Right atrium auricular region (tissue), 2 donors: ENCODE measurements around the gene ELL. TPM values are rescaled to one million over a fixed set of nuclear protein-coding genes. Genes with fewer than 3 reads are reported as not detected.
A peak's percentile ranks its signal among the peaks of the same experiment; 100 is the strongest.

Experiments
- DNase-seq: peaks from one replicate; pipeline ENCODE4 v3.0.0-alpha.2; 2019; ENCODE audit warnings: low spot score
- H3K27ac ChIP-seq, 2 donors: fragments of 200-600 bp; sonication (generic); 1 replicate in 1 of 2; 2 replicates in 1 of 2; pipeline ENCODE4 v1.5.1; 2016 to 2019
- H3K27me3 ChIP-seq, 2 donors: fragments of 200-600 bp; sonication (generic); one replicate each; pipeline versions ENCODE4 v1.5.1 to v1.6.0; 2017 to 2019
- H3K36me3 ChIP-seq: fragments of 200-600 bp; sonication (generic); one replicate; pipeline ENCODE4 v1.5.1; 2016
- H3K4me1 ChIP-seq, 2 donors: fragments of 200-600 bp; sonication (generic); one replicate each; pipeline versions ENCODE4 v1.5.1 to v1.6.0; 2017 to 2019
- H3K4me3 ChIP-seq, 2 donors: fragments of 200-600 bp; sonication (generic); 1 replicate in 1 of 2; 2 replicates in 1 of 2; pipeline ENCODE4 v1.5.1; 2017 to 2019; ENCODE audit warnings: mild to moderate bottlenecking in 1 of 2, moderate library complexity in 1 of 2
- H3K9me3 ChIP-seq, 2 donors: fragments of 200-600 bp; sonication (generic); one replicate each; pipeline ENCODE4 v1.5.1; 2019
- total RNA-seq, 2 donors: library from RNA; depleted of rRNA; stranded (reverse); fragments of >200 nt; gene quantifications; one replicate each; pipeline ENCODE4 v1.1.0, GENCODE V29; 2016
- TF ChIP-seq, protein P1 (sequence below), 2 donors: fragments of 200-600 bp; sonication (generic); IDR thresholded peaks; one replicate each; pipeline ENCODE4 v1.5.1; 2019; ENCODE audit warnings: antibody characterized with exemption in 2 of 2

ELL gene
- total RNA-seq, 2 donors from 2014 or later, result 12.4 to 17.5 TPM

DNA sequence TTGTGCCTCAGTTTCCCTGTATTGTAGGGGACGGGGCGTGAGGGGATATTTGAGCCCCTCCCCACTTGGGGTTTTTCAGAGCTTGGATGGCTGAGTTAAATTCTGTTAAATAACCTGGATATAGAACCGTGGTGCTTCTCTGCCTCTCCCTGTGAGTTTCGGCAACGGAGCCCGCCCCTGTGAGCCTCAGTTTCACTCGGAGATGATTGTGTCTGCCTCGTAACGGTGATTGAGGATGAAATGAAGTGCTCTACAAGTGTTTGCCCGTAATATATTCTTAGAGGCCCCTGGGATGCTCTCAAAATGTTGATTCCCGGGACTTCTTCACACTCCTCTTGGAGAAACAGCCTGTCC, 36.3 kb upstream of the ELL start:
- H3K36me3 ChIP-seq, result peaks cover 6% of the 10 kb centered on the region
- peak overlapping the region; percentile 96 for H3K27ac ChIP-seq
- no peaks in the 10 kb centered on the region for H3K9me3 ChIP-seq
- TF ChIP-seq, protein P1, sequence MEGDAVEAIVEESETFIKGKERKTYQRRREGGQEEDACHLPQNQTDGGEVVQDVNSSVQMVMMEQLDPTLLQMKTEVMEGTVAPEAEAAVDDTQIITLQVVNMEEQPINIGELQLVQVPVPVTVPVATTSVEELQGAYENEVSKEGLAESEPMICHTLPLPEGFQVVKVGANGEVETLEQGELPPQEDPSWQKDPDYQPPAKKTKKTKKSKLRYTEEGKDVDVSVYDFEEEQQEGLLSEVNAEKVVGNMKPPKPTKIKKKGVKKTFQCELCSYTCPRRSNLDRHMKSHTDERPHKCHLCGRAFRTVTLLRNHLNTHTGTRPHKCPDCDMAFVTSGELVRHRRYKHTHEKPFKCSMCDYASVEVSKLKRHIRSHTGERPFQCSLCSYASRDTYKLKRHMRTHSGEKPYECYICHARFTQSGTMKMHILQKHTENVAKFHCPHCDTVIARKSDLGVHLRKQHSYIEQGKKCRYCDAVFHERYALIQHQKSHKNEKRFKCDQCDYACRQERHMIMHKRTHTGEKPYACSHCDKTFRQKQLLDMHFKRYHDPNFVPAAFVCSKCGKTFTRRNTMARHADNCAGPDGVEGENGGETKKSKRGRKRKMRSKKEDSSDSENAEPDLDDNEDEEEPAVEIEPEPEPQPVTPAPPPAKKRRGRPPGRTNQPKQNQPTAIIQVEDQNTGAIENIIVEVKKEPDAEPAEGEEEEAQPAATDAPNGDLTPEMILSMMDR (IDR thresholded peaks at IDR 0.05), result no peak
- DNase-seq, result no peak
- H3K4me1 ChIP-seq, result peaks cover 0 to 21% of the 10 kb centered on the region in 2 donors
- H3K27me3 ChIP-seq, result no peaks in the 10 kb centered on the region
- H3K4me3 ChIP-seq, result peak overlapping the region; percentile 78 to 83

DNA sequence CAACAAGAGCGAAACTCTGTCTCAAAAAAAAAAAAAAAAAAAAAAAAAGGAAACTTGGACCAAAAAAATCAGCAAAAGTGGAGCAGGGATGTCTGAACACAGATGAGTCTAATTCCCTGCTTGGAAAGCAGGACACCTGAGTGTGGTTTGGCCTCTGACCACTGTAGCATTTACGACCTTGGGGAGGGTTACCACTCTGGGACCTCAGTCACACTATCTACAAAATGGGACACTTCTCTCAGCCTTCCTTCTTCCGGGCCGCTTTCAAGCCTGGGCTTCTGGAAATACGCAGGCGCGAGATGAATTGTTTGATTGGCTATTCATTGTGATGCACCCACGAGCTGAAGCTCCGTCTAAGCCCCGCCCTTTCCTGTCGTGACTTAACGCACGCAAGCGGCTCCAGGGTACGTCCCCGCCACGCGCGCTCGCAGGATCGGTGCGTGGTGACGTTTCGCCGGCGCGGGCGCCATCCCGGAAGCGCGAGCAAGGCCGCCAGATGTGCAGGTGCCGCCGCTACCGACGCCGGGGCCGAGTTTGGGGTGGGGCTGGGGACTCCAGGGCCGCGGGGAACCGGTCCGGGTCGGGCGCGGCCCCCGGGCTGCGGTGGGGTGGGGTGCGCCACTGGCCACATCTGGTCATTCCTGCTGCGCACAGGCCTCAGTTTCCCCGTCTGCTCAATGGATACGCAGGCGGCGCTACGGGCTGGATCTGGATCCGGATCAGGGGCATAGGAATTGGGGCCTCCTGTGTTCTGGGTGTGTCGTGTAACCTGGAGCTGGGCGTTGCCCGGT, 35.7 kb upstream of the ELL start, which contains the start of gene KXD1:
Gene KXD1 (plus strand): TSS at position 460 of the 791 bp plus-strand sequence. CDS start 4,187 bp downstream, outside the sequence.
- peaks cover under 1% of the 10 kb centered on the region for H3K36me3 ChIP-seq
- H3K4me3 ChIP-seq, result peak within 1 kb of the TSS; percentile 78 to 83
- no peaks in the 10 kb centered on the region for H3K9me3 ChIP-seq
- DNase-seq, result peak; percentile 99
- TF ChIP-seq, protein P1 (IDR thresholded peaks at IDR 0.05), result no peak
- peak within 1 kb of the TSS; percentile 96 for H3K27ac ChIP-seq
- no peaks in the 10 kb centered on the region for H3K27me3 ChIP-seq
- H3K4me1 ChIP-seq, result peaks cover 0 to 20% of the 10 kb centered on the region in 2 donors

DNA sequence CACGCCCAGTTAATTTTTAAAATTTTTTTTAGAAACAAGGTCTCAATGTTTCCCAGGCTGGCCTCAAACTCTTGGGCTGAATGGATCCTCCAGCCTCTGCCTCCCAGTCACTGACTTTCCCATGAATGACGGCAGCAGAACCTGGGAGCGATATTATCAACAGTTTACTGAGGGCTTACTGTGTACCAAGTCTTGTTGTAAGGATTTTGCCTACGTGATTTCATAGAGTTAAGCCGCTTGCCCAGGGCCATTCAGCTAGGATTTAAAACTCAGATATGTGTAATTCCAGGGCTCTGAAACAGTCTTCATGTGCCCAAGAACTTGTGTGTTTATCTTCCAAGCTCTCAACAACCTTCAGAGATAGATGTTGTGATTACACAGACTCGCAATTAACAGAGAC, 29.8 kb upstream of the ELL start:
- DNase-seq, result no peak
- no peaks in the 10 kb centered on the region for H3K36me3 ChIP-seq

DNA sequence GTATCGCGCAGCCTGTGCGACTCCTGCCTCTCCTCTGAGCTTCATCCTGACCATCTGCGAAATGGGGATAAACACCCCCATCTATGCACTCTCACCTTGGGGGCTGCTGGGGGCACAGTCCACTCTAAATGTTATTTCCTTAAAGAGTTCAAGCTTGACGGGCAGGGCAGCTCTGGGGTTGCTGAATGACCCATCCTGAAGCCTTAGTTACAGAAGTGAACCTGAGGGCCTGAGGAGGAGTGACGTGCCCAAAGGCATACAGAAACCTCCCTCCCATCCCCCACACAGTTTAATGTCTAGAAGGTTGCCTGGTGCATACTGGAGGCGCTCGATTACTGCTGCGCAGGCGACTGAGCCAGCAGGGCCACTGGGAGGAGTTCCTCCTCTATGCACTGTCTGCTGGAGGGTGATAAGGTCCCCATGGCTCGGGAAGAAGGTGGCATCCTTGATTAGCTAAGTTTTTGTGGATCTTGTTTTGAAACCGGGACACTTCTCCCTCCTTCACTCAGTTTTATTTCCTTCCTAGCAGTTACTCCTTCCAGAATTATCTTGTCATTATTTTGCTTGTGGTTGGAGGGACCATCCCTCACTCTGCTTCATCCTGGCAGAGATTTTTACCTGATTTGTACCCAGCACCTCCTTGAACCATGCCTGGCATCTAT, 22.1 kb upstream of the ELL start:
- H3K27me3 ChIP-seq, result no peaks in the 10 kb centered on the region
- peaks cover 0 to 20% of the 10 kb centered on the region in 2 donors for H3K4me1 ChIP-seq
- peak overlapping the region; percentile 88 to 90 for H3K4me3 ChIP-seq
- peaks cover 27% of the 10 kb centered on the region for H3K36me3 ChIP-seq
- peak; percentile 64 for DNase-seq
- no peaks in the 10 kb centered on the region for H3K9me3 ChIP-seq
- TF ChIP-seq, protein P1 (IDR thresholded peaks at IDR 0.05), result no peak
- peak overlapping the region; percentile 91 to 92 for H3K27ac ChIP-seq

More for the DNA sequence above, 29.8 kb upstream of the ELL start:
- Histone ChIP-seq H3K27me3 (no peaks in the 10 kb centered on the region), H3K4me1 (no peaks in the 10 kb centered on the region), H3K27ac (no peak overlapping the region), H3K4me3 (no peak overlapping the region), H3K9me3 (no peaks in the 10 kb centered on the region)
- TF ChIP-seq, protein P1 (IDR thresholded peaks at IDR 0.05), result no peak

DNA sequence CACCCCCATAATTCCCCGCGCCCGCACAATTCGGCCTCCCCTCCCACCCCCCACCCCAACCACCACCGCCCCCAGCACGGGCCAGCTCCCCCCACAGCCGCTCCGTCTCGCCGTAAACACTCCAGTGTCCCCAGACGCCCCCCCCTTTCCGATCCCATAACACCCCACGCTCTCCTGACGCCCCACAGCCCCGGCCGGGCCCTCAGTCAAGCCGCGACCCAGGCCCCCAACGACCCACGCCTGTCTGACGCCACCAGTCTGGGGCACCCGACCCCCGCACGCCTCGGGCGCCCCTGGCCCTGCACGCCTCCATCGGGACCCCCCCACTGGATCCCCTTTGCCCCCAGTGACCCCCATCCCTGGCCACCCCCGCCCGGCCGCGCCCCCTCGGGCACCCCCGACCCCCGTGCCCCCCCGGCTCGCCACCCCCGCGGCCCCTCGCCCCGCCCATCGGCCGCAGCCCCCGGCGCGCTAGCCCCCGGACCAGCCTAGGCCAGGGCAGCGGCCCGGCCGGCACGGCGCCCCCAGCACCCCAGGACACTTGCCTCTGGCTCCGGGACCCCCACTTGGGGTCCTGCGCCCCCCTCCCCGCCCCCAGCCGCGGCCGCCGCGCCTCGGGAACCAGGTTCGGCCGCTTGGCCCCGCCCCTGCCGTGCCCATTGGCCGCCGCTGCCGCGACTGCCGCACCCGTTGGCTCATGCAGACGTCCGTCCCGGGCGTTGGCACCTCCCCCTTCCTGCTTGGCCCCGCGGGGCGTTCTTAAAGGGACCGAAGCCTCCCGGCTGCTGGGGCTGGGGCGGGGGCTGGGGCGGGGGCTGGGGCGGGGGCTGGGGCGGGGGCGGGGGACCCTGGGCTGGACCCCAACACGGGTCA, 21.3 kb upstream of the ELL start, which contains the start of gene FKBP8:
Gene FKBP8 (minus strand): TSS at position 633 of the 873 bp plus-strand sequence. CDS start 1,603 bp downstream, outside the sequence.
- Histone ChIP-seq H3K27me3 (no peaks in the 10 kb centered on the region), H3K4me3 (peak within 1 kb of the TSS; percentile 88 to 90), H3K9me3 (no peaks in the 10 kb centered on the region), H3K36me3 (peaks cover 31% of the 10 kb centered on the region), H3K4me1 (peaks cover 0 to 20% of the 10 kb centered on the region in 2 donors), H3K27ac (peak within 1 kb of the TSS; percentile 91 to 92)
- TF ChIP-seq, protein P1 (IDR thresholded peaks at IDR 0.05), result no peak
- peak; percentile 95 for DNase-seq
